Ectodermal cell (in vitro differentiated cells): ENCODE measurements around the gene ZNF334.

Experiments
- H3K27ac ChIP-seq: 2 replicates; pipeline ENCODE4 v1.7.0; 2013; ENCODE audit warnings: mild to moderate bottlenecking, low read depth, low read length; ENCODE audit not compliant: insufficient read depth, poor library complexity, severe bottlenecking
- H3K27me3 ChIP-seq: 2 replicates; pipeline ENCODE4 v1.7.0; 2013; ENCODE audit warnings: mild to moderate bottlenecking, low read length; ENCODE audit not compliant: insufficient read depth, control insufficient read depth, poor library complexity, severe bottlenecking
- H3K36me3 ChIP-seq: one replicate; pipeline ENCODE4 v1.7.0; 2013; ENCODE audit warnings: low read length; ENCODE audit not compliant: control insufficient read depth, insufficient read depth
- H3K4me1 ChIP-seq: one replicate; pipeline ENCODE4 v1.7.0; 2013; ENCODE audit warnings: low read length; ENCODE audit not compliant: control insufficient read depth, insufficient read depth
- H3K4me3 ChIP-seq: 2 replicates; pipeline ENCODE4 v1.7.0; 2013; ENCODE audit warnings: low read depth, low read length, control low read depth; ENCODE audit not compliant: insufficient read depth
- H3K9me3 ChIP-seq: 2 replicates; pipeline ENCODE4 v1.7.0; 2013; ENCODE audit warnings: mild to moderate bottlenecking, low read length, moderate library complexity; ENCODE audit not compliant: control insufficient read depth
- WGBS, 2 experiments: methylation state at CpG; one replicate each; pipeline ENCODE4 v1.1.7; 2013; ENCODE audit warnings: missing lambda C conversion rate in 2 of 2; 5-methylcytosine and 5-hydroxymethylcytosine counted together

The ZNF334 gene

DNA sequence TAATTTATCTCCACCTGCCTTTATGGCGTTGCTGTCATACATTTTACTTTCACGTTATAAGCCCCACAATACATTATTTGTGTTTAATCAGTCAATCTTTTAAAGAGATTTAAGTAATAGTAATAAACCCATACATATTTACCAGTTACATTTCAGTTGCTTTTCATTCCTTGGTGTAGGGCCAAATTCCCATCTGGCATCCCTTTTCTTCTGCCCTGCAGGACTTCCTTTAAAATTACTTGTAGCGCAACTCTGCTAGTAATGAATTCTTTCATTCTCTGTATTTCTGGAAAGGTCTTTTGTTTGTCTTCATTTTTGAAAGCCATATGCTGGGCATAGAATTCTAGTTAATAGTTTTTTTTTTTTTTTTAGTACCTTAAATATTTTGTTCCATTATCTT, 24.9 kb downstream of the ZNF334 start:
- 80 to 100% methylated on average over 1 of the region's 3 CpGs for WGBS, 2 experiments
- no peaks in the 10 kb centered on the region for H3K36me3 ChIP-seq
- no peak overlapping the region for H3K4me3 ChIP-seq
- H3K9me3 ChIP-seq: no peaks in the 10 kb centered on the region
- H3K4me1 ChIP-seq: no peaks in the 10 kb centered on the region
- H3K27ac ChIP-seq: no peak overlapping the region
- no peaks in the 10 kb centered on the region for H3K27me3 ChIP-seq

DNA sequence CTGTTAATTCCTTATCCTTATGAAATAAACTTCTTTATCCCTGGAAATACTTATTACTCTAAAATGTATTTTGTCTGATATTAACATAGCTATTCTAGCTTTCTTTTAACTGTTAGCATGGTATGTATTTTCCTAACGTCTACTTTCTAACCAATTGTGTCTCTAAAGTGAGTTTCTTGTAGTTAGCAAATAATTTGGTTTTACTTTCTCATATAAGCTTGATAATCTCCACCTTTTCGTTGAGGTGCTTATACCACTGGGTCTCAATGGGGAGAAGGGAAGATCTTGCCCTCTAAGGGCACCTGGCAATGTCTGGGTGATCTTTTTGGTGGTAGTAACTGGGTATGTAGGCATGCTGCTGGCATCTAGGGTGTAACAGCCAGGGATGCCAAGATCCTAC, 25.7 kb downstream of the ZNF334 start:
- Histone ChIP-seq H3K9me3 (no peaks in the 10 kb centered on the region), H3K4me3 (no peak overlapping the region), H3K27me3 (no peaks in the 10 kb centered on the region), H3K4me1 (no peaks in the 10 kb centered on the region), H3K36me3 (no peaks in the 10 kb centered on the region), H3K27ac (no peak overlapping the region)
- WGBS, 2 experiments: 84 to 100% methylated on average over 1 to 2 of the region's 2 CpGs

DNA sequence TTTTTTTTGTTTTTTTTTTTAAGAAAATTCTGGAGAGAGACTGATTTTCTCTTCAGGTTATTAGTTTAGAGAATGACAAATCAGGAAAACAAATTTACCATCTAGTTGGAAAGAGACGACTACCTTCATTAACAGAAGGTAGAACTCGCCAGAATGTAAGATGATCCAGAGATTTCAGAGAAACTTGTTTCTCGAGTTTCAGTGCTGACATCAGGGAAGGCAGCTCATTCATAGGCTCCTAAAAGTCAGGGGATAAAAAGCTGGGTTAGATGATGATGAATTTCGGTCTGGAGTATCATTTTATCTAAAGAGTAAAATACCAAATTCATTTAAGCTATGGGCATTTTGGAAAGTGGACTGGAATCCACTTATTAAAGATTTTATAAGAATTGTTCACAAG, 27.9 kb downstream of the ZNF334 start:
- Histone ChIP-seq H3K4me3 (no peak overlapping the region), H3K27me3 (no peaks in the 10 kb centered on the region), H3K36me3 (no peaks in the 10 kb centered on the region), H3K4me1 (no peaks in the 10 kb centered on the region), H3K9me3 (no peaks in the 10 kb centered on the region), H3K27ac (no peak overlapping the region)
- WGBS, 2 experiments: 61 to 64% methylated on average over 3 of the region's 4 CpGs

DNA sequence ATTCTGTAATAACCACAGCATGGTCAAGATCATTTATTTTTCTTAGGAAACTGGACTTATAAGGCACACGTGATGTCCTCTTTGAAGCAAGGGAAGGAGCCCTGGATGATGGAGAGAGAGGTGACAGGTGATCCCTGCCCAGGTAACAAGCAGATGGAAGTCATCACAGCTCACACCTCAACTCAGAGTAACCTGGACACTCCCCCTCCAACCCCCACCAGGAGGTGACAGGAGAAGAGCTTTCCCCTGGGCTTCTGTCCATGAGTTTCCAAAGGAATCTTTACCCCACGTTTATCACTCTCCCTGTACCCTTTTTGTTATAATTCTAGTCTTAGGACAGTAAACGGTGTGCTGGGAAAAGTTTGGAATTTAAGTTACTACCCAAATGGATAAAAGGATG, 28.4 kb downstream of the ZNF334 start:
- Histone ChIP-seq H3K36me3 (no peaks in the 10 kb centered on the region), H3K27ac (no peak overlapping the region), H3K27me3 (no peaks in the 10 kb centered on the region), H3K9me3 (no peaks in the 10 kb centered on the region), H3K4me3 (no peak overlapping the region), H3K4me1 (no peaks in the 10 kb centered on the region)
- 84 to 87% methylated on average over 3 of the region's 3 CpGs for WGBS, 2 experiments

DNA sequence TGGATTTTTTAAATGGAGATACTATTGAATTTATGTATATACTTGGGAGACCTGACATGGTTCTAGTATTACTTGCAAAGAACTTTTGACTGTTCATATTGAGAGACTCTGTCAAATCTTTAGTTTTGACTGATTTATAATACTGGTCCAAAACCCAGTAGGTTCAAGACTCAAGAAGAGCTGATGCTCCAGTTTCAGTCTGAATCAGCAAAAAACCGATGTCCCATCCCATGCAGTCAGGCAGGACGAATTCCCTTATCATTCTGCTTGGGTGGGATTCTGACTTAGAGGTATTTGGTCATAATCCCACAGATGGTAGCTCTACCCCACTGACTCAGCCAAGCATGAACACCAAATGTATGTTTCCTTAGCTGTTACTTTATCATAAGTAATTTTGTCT, 29.5 kb downstream of the ZNF334 start:
- Histone ChIP-seq H3K4me3 (no peak overlapping the region), H3K36me3 (no peaks in the 10 kb centered on the region), H3K4me1 (no peaks in the 10 kb centered on the region), H3K9me3 (no peaks in the 10 kb centered on the region), H3K27ac (no peak overlapping the region), H3K27me3 (no peaks in the 10 kb centered on the region)
- WGBS, 2 experiments: 93 to 96% methylated on average over 2 of the region's 2 CpGs

DNA sequence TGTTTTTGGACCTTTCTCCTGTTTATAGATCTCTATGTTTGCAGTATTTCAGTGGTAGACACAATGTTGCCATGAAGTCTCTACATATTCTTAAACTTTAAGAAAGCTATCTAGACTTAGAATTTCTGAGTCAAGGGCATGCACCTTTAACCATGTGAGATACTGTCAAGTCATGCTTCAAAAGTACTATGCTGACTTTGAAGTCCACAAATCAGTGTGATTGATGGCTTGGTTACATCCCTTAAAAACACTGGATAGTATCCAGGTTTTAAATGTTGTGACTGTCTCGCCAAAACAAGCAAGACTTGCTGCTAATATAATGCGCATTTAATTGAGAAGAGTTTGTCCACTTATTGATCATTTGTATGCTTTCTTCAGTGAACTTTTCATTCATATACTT, 30.5 kb downstream of the ZNF334 start:
- no peak overlapping the region for H3K27ac ChIP-seq
- no peaks in the 10 kb centered on the region for H3K27me3 ChIP-seq
- H3K36me3 ChIP-seq: no peaks in the 10 kb centered on the region
- H3K4me1 ChIP-seq: no peaks in the 10 kb centered on the region
- 96% methylated on average over 2 of the region's 2 CpGs for WGBS, 2 experiments
- no peak overlapping the region for H3K4me3 ChIP-seq
- H3K9me3 ChIP-seq: no peaks in the 10 kb centered on the region

DNA sequence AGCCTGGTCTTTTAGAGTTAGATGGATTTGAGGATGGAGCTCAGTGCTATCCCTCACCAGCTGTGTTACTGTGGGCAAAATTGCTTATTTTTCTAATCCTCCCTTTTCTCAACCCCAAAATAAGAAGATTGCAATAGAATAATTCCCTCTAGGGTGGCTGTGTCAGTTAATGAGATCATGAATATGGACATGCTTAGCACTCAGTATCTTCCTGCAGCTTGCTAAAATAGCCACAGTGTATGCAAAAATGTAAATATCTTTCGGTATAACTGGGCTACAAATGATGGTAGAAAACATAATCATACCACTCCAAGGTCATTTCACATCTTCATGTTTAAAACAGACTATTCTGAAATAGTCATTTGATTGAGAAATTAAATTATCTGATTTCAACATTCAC, 35.7 kb downstream of the ZNF334 start:
- H3K27ac ChIP-seq: no peak overlapping the region
- no peaks in the 10 kb centered on the region for H3K36me3 ChIP-seq
- no peaks in the 10 kb centered on the region for H3K27me3 ChIP-seq
- WGBS, 2 experiments: 100% methylated on average over 1 of the region's 1 CpG
- no peaks in the 10 kb centered on the region for H3K9me3 ChIP-seq
- H3K4me3 ChIP-seq: no peak overlapping the region
- no peaks in the 10 kb centered on the region for H3K4me1 ChIP-seq

DNA sequence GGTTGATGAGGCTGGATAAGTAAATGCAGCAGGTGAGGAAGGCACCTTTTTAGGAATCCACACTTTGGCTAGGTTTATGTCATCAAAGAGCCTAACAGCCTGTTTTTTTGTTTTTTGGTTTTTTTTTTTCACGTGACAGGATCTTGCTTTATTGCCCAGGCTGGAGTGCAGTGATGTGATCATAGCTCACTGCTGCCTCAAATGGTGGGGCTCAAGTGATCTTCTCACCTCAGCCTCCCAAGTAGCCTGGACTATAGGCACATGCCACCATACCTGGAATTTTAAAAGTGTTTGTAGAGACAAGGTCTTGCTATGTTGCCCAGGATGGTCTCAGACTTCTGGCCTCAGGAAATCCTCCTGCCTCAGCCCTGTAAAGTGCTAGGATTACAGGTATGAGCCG, 36.1 kb downstream of the ZNF334 start:
- H3K4me1 ChIP-seq: no peaks in the 10 kb centered on the region
- H3K9me3 ChIP-seq: no peaks in the 10 kb centered on the region
- H3K27me3 ChIP-seq: no peaks in the 10 kb centered on the region
- H3K36me3 ChIP-seq: no peaks in the 10 kb centered on the region
- H3K4me3 ChIP-seq: no peak overlapping the region
- 90 to 91% methylated on average over 2 of the region's 2 CpGs for WGBS, 2 experiments
- H3K27ac ChIP-seq: no peak overlapping the region

DNA sequence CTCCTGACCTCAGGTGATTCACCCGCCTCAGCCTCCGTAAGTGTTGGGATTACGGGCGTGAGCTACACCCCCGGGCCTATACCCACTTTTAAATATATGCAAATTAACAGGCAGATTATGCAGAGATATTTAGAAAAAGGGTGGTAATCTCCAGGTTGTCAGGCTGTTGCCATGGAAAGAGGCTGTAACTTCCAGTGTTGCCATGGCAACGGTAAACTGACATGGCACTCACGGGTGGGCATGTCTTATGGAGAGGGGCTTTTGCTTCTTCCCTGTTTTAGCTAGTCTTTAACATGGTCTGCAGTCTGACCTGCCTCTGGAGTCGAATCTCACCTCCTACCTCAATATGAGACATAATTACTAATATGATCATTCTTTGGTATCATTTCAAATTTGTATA, 44.9 kb downstream of the ZNF334 start:
- H3K4me3 ChIP-seq: no peak overlapping the region
- no peaks in the 10 kb centered on the region for H3K4me1 ChIP-seq
- no peaks in the 10 kb centered on the region for H3K9me3 ChIP-seq
- WGBS, 2 experiments: 91% methylated on average over 7 to 8 of the region's 8 CpGs
- H3K36me3 ChIP-seq: no peaks in the 10 kb centered on the region
- H3K27me3 ChIP-seq: no peaks in the 10 kb centered on the region
- no peak overlapping the region for H3K27ac ChIP-seq

DNA sequence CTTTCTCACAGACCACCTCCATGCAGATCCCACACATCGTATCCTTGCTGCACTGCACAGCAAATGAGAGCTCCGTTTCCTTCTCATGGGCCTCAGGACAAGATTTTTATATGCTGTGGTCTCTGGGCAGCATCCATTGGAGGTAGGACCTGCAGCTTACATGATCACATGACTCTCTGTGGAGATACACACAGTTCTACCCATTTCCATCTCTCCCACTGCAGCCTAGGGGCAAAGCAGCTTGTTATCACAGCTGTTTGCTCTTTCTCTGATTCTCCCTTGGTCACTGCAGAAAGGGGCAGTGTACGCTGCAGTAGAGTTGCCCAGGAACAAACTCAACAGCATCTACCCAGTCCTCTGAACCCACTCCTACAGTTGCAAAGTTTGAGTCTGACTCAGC, 48.9 kb downstream of the ZNF334 start:
- no peaks in the 10 kb centered on the region for H3K36me3 ChIP-seq
- no peak overlapping the region for H3K27ac ChIP-seq
- no peak overlapping the region for H3K4me3 ChIP-seq
- no peaks in the 10 kb centered on the region for H3K4me1 ChIP-seq
- H3K27me3 ChIP-seq: no peaks in the 10 kb centered on the region
- WGBS, 2 experiments: 92 to 93% methylated on average over 3 of the region's 3 CpGs
- H3K9me3 ChIP-seq: no peaks in the 10 kb centered on the region

DNA sequence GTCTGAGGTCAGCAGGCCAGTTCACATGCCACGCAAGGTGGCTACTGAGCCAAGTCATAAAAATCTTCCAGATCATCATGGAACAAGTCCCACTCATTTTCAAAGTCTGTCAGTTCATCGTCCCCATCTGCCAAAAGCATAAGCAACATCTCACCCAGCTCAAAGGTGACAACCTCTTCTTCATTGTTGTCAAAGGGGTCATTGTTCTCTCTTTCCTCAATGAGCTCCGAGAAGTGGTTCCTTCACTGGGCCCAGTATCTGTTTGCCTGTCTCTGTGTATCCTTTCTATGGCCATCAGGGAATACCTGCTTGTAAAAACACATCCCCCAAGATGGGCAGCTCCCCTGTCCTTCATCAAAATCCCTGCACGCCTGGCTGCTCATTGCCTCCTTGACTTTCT, 49.5 kb downstream of the ZNF334 start:
- Histone ChIP-seq H3K9me3 (no peaks in the 10 kb centered on the region), H3K27me3 (no peaks in the 10 kb centered on the region), H3K4me3 (no peak overlapping the region), H3K4me1 (no peaks in the 10 kb centered on the region), H3K27ac (no peak overlapping the region), H3K36me3 (no peaks in the 10 kb centered on the region)
- WGBS, 2 experiments: 90 to 92% methylated on average over 4 of the region's 4 CpGs
